ENCODE results near the gene STAU1.

DNA sequence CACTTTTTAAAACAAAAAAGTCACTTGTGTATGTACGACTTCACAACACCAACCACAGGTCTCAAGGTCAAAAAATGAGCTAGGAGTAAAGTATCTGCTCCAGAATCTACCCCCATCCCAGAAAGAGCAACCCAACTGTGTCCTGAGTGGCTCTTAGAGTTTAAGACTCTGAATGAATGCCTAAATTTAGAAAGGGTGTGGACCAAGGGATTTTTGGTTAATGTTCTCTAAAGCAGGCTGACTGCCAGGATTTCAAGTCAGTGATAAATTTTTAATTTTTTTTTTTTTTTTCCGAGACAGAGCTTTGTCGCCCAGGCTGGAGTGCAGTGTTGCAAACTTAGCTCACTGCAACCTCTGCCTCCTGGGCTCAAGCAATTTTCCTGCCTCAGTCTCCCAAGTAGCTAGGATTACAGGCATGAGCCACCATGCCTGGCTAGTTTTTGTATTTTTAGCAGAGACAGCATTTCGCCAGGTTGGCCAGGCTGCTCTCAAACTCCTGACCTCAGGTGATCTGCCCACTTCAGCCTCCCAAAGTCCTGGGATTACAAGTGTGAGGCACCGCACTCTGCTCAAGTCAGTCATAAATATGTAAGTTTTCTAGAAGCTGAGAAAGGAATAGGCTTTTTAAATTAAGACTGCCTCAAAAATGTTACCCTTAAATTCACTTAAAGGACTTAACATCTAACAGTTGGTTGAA, 20.2 kb downstream of the STAU1 start:
- TF ChIP-seq, protein P1, sequence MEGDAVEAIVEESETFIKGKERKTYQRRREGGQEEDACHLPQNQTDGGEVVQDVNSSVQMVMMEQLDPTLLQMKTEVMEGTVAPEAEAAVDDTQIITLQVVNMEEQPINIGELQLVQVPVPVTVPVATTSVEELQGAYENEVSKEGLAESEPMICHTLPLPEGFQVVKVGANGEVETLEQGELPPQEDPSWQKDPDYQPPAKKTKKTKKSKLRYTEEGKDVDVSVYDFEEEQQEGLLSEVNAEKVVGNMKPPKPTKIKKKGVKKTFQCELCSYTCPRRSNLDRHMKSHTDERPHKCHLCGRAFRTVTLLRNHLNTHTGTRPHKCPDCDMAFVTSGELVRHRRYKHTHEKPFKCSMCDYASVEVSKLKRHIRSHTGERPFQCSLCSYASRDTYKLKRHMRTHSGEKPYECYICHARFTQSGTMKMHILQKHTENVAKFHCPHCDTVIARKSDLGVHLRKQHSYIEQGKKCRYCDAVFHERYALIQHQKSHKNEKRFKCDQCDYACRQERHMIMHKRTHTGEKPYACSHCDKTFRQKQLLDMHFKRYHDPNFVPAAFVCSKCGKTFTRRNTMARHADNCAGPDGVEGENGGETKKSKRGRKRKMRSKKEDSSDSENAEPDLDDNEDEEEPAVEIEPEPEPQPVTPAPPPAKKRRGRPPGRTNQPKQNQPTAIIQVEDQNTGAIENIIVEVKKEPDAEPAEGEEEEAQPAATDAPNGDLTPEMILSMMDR (IDR thresholded peaks at IDR 0.05), result no peak
- TF ChIP-seq ZFX (IDR thresholded peaks at IDR 0.05; ENCODE audit: borderline replicate concordance), result no peak

Measured in 22Rv1 (cell line).